T-cell (primary cell): Measurements from ENCODE around the gene C1QTNF6. TPM values are rescaled to one million over a fixed set of nuclear protein-coding genes. Genes with fewer than 3 reads are reported as not detected.

Source experiments
- ATAC-seq, 4 experiments: fragments of 200-7000 bp in 3 of 4; fragments of 150-1000 bp in 1 of 4; cut with Tn5 transposase; replicated peaks in 1 of 4; 1 replicate in 3 of 4; 2 replicates in 1 of 4; pipeline ENCODE4 v1.10.0; 2021; ENCODE audit warnings: moderate library complexity in 3 of 4, mild to moderate bottlenecking in 2 of 4, moderate number of reproducible peaks in 1 of 4
- CTCF ChIA-PET, 2 donors: fragments of 300-600 bp; sonication (Branson Sonifier 250); formaldehyde crosslinking; loops; one replicate each; lab custom pipeline; 2022; ENCODE audit warnings: antibody characterized with exemption in 2 of 2; lab: Charles Lee
- POLR2A ChIA-PET, 2 donors: fragments of 300-600 bp; sonication (Branson Sonifier 250); formaldehyde crosslinking; loops; one replicate each; lab custom pipeline; 2022; ENCODE audit warnings: antibody characterized with exemption in 2 of 2; lab: Charles Lee
- DNase-seq, 35 experiments: peaks; one replicate each; pipeline versions ENCODE4 v3.0.0 to v3.0.0-alpha.2; 2013 to 2023
- H3K27ac ChIP-seq: one replicate; pipeline ENCODE4 v1.5.1; 2013; ENCODE audit warnings: low read length
- H3K27me3 ChIP-seq, 2 experiments: replicated peaks in 1 of 2; 1 replicate in 1 of 2; 2 replicates in 1 of 2; pipeline versions ENCODE4 v1.6.1 to v1.7.0; 2013; ENCODE audit warnings: low read length in 1 of 2, mixed read lengths in 1 of 2; ENCODE audit not compliant: control insufficient read depth in 2 of 2, insufficient read depth in 2 of 2; ENCODE audit errors: extremely low read depth in 1 of 2
- H3K36me3 ChIP-seq, 2 donors: 1 replicate in 1 of 2; 2 replicates in 1 of 2; pipeline versions ENCODE4 v1.6.1 to v1.7.0; 2013; ENCODE audit warnings: low read length in 1 of 2; ENCODE audit not compliant: control insufficient read depth in 2 of 2, insufficient read depth in 1 of 2; ENCODE audit errors: extremely low read depth in 1 of 2
- H3K4me1 ChIP-seq, 2 experiments: 1 replicate in 1 of 2; 2 replicates in 1 of 2; pipeline versions ENCODE4 v1.6.1 to v1.7.0; 2013; ENCODE audit warnings: low read length in 2 of 2, mixed read lengths in 1 of 2; ENCODE audit not compliant: insufficient read depth in 2 of 2, control insufficient read depth in 1 of 2; ENCODE audit errors: extremely low read depth in 1 of 2
- H3K4me3 ChIP-seq, 2 donors: 1 replicate in 1 of 2; 2 replicates in 1 of 2; pipeline versions ENCODE4 v1.5.1 to v1.7.0; 2013; ENCODE audit warnings: mild to moderate bottlenecking in 2 of 2, low read length in 1 of 2, moderate library complexity in 1 of 2; ENCODE audit not compliant: control insufficient read depth in 1 of 2; ENCODE audit errors: extremely low read depth in 1 of 2
- H3K9me3 ChIP-seq: 2 replicates; pipeline ENCODE4 v1.7.0; 2013
- H3K27ac Mint-ChIP-seq, 2 donors: one replicate each; pipeline ENCODE4 v1.8.0; 2020 to 2021; ENCODE audit warnings: mild to moderate bottlenecking in 2 of 2, mixed read lengths in 2 of 2
- H3K27me3 Mint-ChIP-seq, 2 donors: one replicate each; pipeline ENCODE4 v1.8.0; 2021 to 2022; ENCODE audit warnings: mixed read lengths in 2 of 2
- H3K36me3 Mint-ChIP-seq: one replicate; pipeline ENCODE4 v1.8.0; 2021; ENCODE audit warnings: mixed read lengths
- H3K4me1 Mint-ChIP-seq, 3 donors: one replicate each; pipeline ENCODE4 v1.8.0; 2020 to 2022; ENCODE audit warnings: mixed read lengths in 3 of 3, mild to moderate bottlenecking in 1 of 3
- H3K4me3 Mint-ChIP-seq, 3 donors: one replicate each; pipeline ENCODE4 v1.8.0; 2020 to 2022; ENCODE audit warnings: mild to moderate bottlenecking in 3 of 3, mixed read lengths in 3 of 3, moderate library complexity in 3 of 3
- H3K9me3 Mint-ChIP-seq, 3 donors: one replicate each; pipeline ENCODE4 v1.8.0; 2020 to 2022; ENCODE audit warnings: mixed read lengths in 3 of 3
- WGBS: methylation state at CpG from one replicate; pipeline ENCODE4 v1.1.5; 2013; ENCODE audit warnings: missing lambda C conversion rate; ENCODE audit not compliant: insufficient coverage; 5-methylcytosine and 5-hydroxymethylcytosine counted together
- total RNA-seq, 35 experiments: library from RNA in 6 of 35; stranded (reverse) in 6 of 35; fragments of 120-200 nt in 1 of 35; gene quantifications; one replicate each; pipeline versions ENCODE4 v1.2.1 to v1.2.4 and lab custom pipeline; 2013 to 2026

Gene C1QTNF6
- total RNA-seq, 5 donors from 2014 or later (not counting 1 experiment from before 2014, with no cell fraction given): 9.0 to 26.4 (median 22.0) TPM

DNA sequence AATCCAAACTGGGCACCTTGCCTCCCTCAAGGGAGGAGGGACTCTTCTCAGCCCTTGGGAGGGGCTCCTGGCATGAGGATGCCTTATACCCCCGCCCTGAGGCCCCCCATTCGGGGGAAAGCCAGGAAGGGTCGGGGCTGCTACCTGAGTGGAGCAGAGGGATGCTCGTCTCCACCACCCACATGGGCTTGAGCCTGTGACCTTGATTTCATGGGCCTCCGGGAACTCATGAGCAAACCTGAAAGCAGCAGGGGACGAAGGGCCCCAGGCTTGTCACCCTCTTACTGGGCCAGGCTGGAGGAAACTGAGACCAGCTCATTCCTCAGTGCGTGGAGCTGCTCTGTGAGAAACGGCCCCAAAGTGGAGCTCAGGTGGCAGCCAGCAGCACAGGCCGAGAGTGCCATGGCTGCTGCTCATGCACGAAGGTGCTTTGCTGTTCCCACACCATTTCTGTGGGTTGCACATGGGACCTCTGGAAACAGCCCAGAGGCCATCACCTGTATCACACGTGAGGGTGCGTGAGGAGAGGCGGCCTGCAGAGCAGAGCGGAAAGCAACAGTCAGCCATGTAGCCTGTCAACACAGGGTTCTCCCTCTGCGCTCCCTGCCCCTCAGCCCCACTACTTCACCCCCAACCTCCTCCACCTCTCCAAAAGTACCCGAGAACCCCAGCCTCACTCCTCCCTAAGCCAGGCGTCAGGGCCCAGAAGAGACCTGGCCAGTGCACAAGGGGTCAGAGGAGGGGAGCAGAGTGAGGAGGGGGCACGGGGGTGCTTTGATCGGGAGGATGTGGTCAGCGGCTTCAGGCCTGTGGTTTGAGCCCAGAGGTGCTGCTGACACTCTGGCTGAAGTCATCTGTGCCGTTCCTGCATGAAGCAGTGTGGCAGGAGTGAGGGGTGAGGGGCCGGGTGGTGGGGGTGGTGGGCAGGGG is 24.2 kb downstream of the C1QTNF6 start:
- H3K27me3 ChIP-seq: no peaks in the 10 kb centered on the region
- ATAC-seq (peak in 2 of 4 experiments; percentile 2 to 7), DNase-seq (peak in 12 of 35 experiments; percentile 18 to 67 (median 34))
- WGBS: 27% methylated on average over 11 of the region's 22 CpGs
- ChIA-PET CTCF (interaction anchor here in 1 of 2 donors (0.7 to 4.1 kb wide), 6 partner anchors 13 to 84 kb away, joined by 3 to 20 read pairs (median 12); partner anchors contain the start of gene IL2RB), POLR2A (no interaction called here)
- no peaks in the 10 kb centered on the region for H3K9me3 ChIP-seq
- H3K36me3 ChIP-seq: no peaks in the 10 kb centered on the region
- no peaks in the 10 kb centered on the region for H3K27me3 Mint-ChIP-seq
- H3K27ac ChIP-seq: peak overlapping the region; percentile 88
- H3K4me3 ChIP-seq: no peak overlapping the region
- peaks cover 19 to 98% of the 10 kb centered on the region in 2 experiments for H3K4me1 ChIP-seq
- peak overlapping the region in 2 of 3 donors; percentile 17 to 50 for H3K4me3 Mint-ChIP-seq
- H3K4me1 Mint-ChIP-seq: peaks cover 68 to 90% (median 80%) of the 10 kb centered on the region in 3 donors
- H3K27ac Mint-ChIP-seq: peak overlapping the region; percentile 87 to 97
- H3K36me3 Mint-ChIP-seq: no peaks in the 10 kb centered on the region
- no peaks in the 10 kb centered on the region for H3K9me3 Mint-ChIP-seq

DNA sequence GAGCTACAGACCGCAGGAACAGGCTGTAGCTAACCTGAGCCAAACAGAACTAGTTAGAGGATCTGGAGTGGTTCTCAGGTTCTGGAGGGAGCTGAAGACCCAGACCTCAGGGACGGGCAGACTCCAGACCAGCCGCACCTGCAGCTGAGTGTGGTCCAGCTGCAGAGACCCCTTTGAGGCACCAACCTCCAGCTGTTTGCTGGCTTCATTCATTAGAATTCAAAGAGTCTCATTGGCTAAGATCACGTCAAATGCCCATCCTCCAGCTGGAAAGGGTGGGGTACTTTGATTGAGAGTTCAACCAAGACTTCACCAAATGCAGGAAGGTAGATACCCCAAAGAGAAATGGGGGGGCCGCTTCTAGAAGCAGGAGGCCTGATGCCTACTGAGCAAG is 25.0 kb downstream of the C1QTNF6 start:
- peak in 1 of 35 experiments; percentile 28 for DNase-seq

DNA sequence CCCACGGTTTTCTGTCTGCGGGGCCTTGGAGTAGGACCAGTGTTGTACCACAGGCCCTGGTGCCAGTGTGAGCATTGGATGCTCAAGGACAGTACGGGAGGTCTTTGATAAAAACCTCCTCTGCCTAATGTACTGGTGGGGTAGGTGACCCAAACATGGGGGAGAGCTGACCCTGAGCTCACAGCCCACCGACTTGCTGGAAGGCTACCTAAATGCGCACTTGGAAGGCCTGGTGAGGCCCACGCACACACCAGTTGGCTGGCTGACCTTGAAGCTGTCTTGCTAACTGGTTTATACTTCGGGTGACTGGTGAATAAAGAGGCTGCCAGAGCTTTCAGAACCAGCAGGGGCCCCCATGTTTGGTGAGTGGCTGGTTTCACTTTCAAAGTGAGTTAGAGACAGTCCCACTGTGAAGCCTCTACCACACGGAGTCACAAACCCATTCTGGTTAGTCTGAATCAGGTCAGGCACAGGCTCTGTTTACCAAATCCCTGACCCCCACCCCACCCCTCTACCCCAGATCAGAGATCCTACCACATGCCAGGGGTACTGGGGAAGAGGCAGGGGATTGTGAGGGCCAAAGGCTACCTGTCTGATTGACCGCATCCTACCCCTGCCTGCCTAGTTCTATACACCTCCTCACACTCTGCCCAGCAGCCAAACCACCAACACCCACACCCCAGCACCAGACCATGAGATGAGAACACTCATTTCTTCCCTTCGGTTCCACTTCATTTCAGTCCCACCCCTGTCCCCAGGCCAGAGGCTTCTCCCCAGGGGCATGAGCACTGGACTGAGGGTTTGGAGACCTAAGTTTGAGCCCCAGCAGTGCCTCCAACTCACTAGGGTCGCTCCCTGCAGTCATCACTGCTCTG is 25.6 kb downstream of the C1QTNF6 start:
- ChIA-PET CTCF (interaction anchor here in 1 of 2 donors (0.7 to 2.8 kb wide), 6 partner anchors 8 to 83 kb away, joined by 3 to 20 read pairs (median 9); partner anchors contain the start of gene IL2RB), POLR2A (interaction anchor here in 1 of 2 donors (1.0 kb wide), 1 partner anchor 12 kb away, joined by 3 read pairs; no protein-coding TSS in a partner anchor)
- Mint-ChIP-seq H3K27ac (peak overlapping the region; percentile 87 to 97), H3K4me3 (peak overlapping the region; percentile 11 to 70 (median 55)), H3K9me3 (no peaks in the 10 kb centered on the region), H3K36me3 (no peaks in the 10 kb centered on the region), H3K4me1 (peaks cover 58 to 88% (median 70%) of the 10 kb centered on the region in 3 donors), H3K27me3 (no peaks in the 10 kb centered on the region)
- Histone ChIP-seq H3K36me3 (no peaks in the 10 kb centered on the region), H3K4me3 (peak overlapping the region in 1 of 2 donors; percentile 5), H3K4me1 (peaks cover 19 to 96% of the 10 kb centered on the region in 2 experiments), H3K27me3 (no peaks in the 10 kb centered on the region), H3K9me3 (no peaks in the 10 kb centered on the region), H3K27ac (peak overlapping the region; percentile 88)
- DNase-seq (peak; percentile 40 to 83 (median 64)), ATAC-seq (peak; percentile 69 to 81 (median 76))
- 22% methylated on average over 7 of the region's 11 CpGs for WGBS

More for the DNA sequence above, 25.0 kb downstream of the C1QTNF6 start:
- Mint-ChIP-seq H3K36me3 (no peaks in the 10 kb centered on the region), H3K4me1 (peaks cover 62 to 88% (median 74%) of the 10 kb centered on the region in 3 donors), H3K27ac (peak overlapping the region; percentile 87 to 97), H3K27me3 (no peaks in the 10 kb centered on the region), H3K9me3 (no peaks in the 10 kb centered on the region), H3K4me3 (peak overlapping the region; percentile 11 to 70 (median 55))
- no peaks in the 10 kb centered on the region for H3K36me3 ChIP-seq
- no peak overlapping the region for H3K4me3 ChIP-seq
- ChIA-PET POLR2A (no interaction called here), CTCF (interaction anchor here in 1 of 2 donors (0.7 to 2.8 kb wide), 5 partner anchors 13 to 83 kb away, joined by 3 to 20 read pairs (median 11); partner anchors contain the start of gene IL2RB)
- H3K4me1 ChIP-seq: peaks cover 19 to 98% of the 10 kb centered on the region in 2 experiments
- WGBS: 48% methylated on average over 4 of the region's 5 CpGs
- no peak for ATAC-seq
- peak overlapping the region; percentile 88 for H3K27ac ChIP-seq
- no peaks in the 10 kb centered on the region for H3K9me3 ChIP-seq
- H3K27me3 ChIP-seq: no peaks in the 10 kb centered on the region

GRCh38 chr22:37161443-37161842 is 26.6 kb downstream of the C1QTNF6 start:
- Histone ChIP-seq H3K27me3 (no peaks in the 10 kb centered on the region), H3K36me3 (no peaks in the 10 kb centered on the region), H3K9me3 (no peaks in the 10 kb centered on the region), H3K4me1 (peaks cover 16 to 88% of the 10 kb centered on the region in 2 experiments), H3K27ac (peak overlapping the region; percentile 88), H3K4me3 (no peak overlapping the region)
- ATAC-seq (no peak), DNase-seq (peak in 3 of 35 experiments; percentile 21 to 38 (median 25))
- no peaks in the 10 kb centered on the region for H3K9me3 Mint-ChIP-seq
- CTCF ChIA-PET: interaction anchor here (0.6 to 2.8 kb wide), 7 partner anchors 9 to 263 kb away, joined by 3 to 20 read pairs (median 4); partner anchors contain the start of gene IL2RB (in 1 of the 2)
- peak overlapping the region in 1 of 3 donors; percentile 70 for H3K4me3 Mint-ChIP-seq
- H3K27ac Mint-ChIP-seq: peak overlapping the region; percentile 34 to 87
- peaks cover 54 to 82% (median 60%) of the 10 kb centered on the region in 3 donors for H3K4me1 Mint-ChIP-seq
- WGBS: 100% methylated on average over 2 of the region's 2 CpGs
- POLR2A ChIA-PET: no interaction called here
- H3K36me3 Mint-ChIP-seq: no peaks in the 10 kb centered on the region
- no peaks in the 10 kb centered on the region for H3K27me3 Mint-ChIP-seq

GRCh38 chr22:37160027-37160426 is 28.0 kb downstream of the C1QTNF6 start:
- 100% methylated on average over 6 of the region's 6 CpGs for WGBS
- H3K4me1 Mint-ChIP-seq: peaks cover 48 to 77% (median 50%) of the 10 kb centered on the region in 3 donors
- CTCF ChIA-PET: interaction anchor here in 1 of 2 donors (0.6 to 1.3 kb wide), 3 partner anchors 37 to 63 kb away, joined by 3 read pairs; no protein-coding TSS in a partner anchor

More at GRCh38 chr22:37160027-37160426, 28.0 kb downstream of the C1QTNF6 start:
- H3K9me3 ChIP-seq: no peaks in the 10 kb centered on the region
- Mint-ChIP-seq H3K36me3 (no peaks in the 10 kb centered on the region), H3K4me3 (peak overlapping the region in 1 of 3 donors; percentile 24), H3K27me3 (no peaks in the 10 kb centered on the region), H3K9me3 (no peaks in the 10 kb centered on the region), H3K27ac (peak overlapping the region; percentile 41 to 65)
- peak overlapping the region; percentile 20 for H3K27ac ChIP-seq
- no peak overlapping the region for H3K4me3 ChIP-seq
- POLR2A ChIA-PET: interaction anchor here in 1 of 2 donors (0.7 kb wide), 1 partner anchor 75 kb away, joined by 6 read pairs; no protein-coding TSS in a partner anchor
- ATAC-seq (no peak), DNase-seq (no peak)
- no peaks in the 10 kb centered on the region for H3K36me3 ChIP-seq
- peaks cover 7 to 78% of the 10 kb centered on the region in 2 experiments for H3K4me1 ChIP-seq
- peaks cover 0 to 3% of the 10 kb centered on the region in 2 experiments for H3K27me3 ChIP-seq
